Measurements from ENCODE around the gene FNDC3B.

GRCh38 chr3:172129498-172129849 lies 90.1 kb downstream of the FNDC3B start:
- TF ChIP-seq GATA2 (IDR thresholded peaks at IDR 0.05; ENCODE audit: low read depth, low read length) (no peak), GATA3 (IDR thresholded peaks at IDR 0.05; ENCODE audit: low read depth, low read length) (no peak)
